GM19023 (cell line): ENCODE results near the gene MYO6.

Source experiments
- ATAC-seq: cut with Tn5 transposase; IDR thresholded peaks from one replicate; pipeline ENCODE4 v1.9.1; 2021; ENCODE audit warnings: mild to moderate bottlenecking, moderate library complexity; ENCODE audit not compliant: unreplicated experiment

Gene MYO6

GRCh38 chr6:75762063-75762462 is 13.0 kb downstream of the MYO6 start:
- ATAC-seq = no peak

GRCh38 chr6:75766387-75766786 is 17.3 kb downstream of the MYO6 start:
- no peak for ATAC-seq

- no peak for ATAC-seq
These were observed 21.8 kb downstream of the MYO6 start for GRCh38 chr6:75770844-75771243.

- no peak for ATAC-seq
These were observed 26.2 kb downstream of the MYO6 start for GRCh38 chr6:75775219-75775618.

- no peak for ATAC-seq
These were observed 27.4 kb downstream of the MYO6 start for GRCh38 chr6:75776461-75776860.

- ATAC-seq = no peak
These were observed 29.7 kb downstream of the MYO6 start for GRCh38 chr6:75778757-75779156.

- no peak for ATAC-seq
These were observed 37.1 kb downstream of the MYO6 start for GRCh38 chr6:75786152-75786551.

GRCh38 chr6:75788894-75789293 is 39.9 kb downstream of the MYO6 start:
- ATAC-seq = no peak

- no peak for ATAC-seq
These were observed 42.8 kb downstream of the MYO6 start for GRCh38 chr6:75791881-75792280.

- no peak for ATAC-seq
These were observed 45.4 kb downstream of the MYO6 start for GRCh38 chr6:75794351-75794846.

GRCh38 chr6:75794954-75795739 is 46.1 kb downstream of the MYO6 start:
- no peak for ATAC-seq

GRCh38 chr6:75796723-75797122 is 47.7 kb downstream of the MYO6 start:
- ATAC-seq = no peak

GRCh38 chr6:75800133-75800532 is 51.1 kb downstream of the MYO6 start:
- ATAC-seq = no peak

GRCh38 chr6:75800708-75801505 is 51.9 kb downstream of the MYO6 start:
- ATAC-seq = no peak

- ATAC-seq = no peak
These were observed 53.3 kb downstream of the MYO6 start for GRCh38 chr6:75802366-75802765.

- ATAC-seq = no peak
These were observed 59.5 kb downstream of the MYO6 start for GRCh38 chr6:75808507-75808906.

- no peak for ATAC-seq
These were observed 63.5 kb downstream of the MYO6 start for GRCh38 chr6:75812560-75812959.

GRCh38 chr6:75813476-75814250 is 64.6 kb downstream of the MYO6 start:
- no peak for ATAC-seq

GRCh38 chr6:75815756-75816155 is 66.7 kb downstream of the MYO6 start:
- ATAC-seq = no peak

- ATAC-seq = no peak
These were observed 69.2 kb downstream of the MYO6 start for GRCh38 chr6:75818098-75818855.
